NCI-H128 (cell line): ENCODE results near the gene RAPGEF1.

Source experiments
- DNase-seq: peaks from one replicate; lab custom pipeline; 2025; ENCODE audit not compliant: unreplicated experiment; lab: John Stamatoyannopoulos, UW

RAPGEF1 gene

GRCh38 chr9:131707733-131708157 lies 32.1 kb downstream of the RAPGEF1 start:
- DNase-seq, result no peak

DNA sequence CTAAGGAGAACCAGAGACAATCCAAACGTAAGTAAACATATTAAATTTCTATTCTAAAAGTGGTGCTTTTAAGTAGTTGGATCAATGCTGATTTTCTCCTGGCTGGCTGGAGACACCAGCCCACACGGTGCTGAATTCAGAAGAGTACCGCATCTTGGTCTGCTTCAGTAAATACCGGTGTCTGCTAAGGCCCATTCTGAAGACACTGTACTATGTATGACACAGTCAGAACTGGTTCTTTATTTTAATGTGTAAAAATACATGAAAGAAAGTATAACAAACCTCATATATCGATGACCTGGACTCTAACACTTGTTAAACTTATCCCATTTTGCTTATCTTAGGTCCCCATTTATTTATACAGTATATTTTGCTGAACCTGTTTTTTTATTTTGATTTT lies 32.8 kb downstream of the RAPGEF1 start:
- DNase-seq, result no peak

DNA sequence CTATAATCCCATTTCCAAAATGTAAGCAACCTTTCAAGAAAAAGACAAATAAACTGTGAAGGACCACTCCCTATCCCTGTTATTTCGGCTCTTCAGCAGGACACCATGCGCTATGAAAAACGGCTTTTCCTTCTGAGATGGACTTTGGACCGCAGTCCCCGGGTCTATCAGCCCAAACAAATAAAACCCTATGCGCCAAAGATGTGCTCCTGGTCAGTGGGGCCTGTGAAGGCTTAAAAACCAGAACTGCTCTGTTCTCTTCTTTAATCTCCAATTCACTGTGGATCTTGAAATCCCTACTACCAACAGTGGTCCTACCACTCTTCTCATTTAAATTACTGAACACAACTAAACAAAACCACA lies 33.3 kb downstream of the RAPGEF1 start:
- DNase-seq, result no peak

- DNase-seq, result no peak
Measured at GRCh38 chr9:131704988-131705387, 34.9 kb downstream of the RAPGEF1 start.

- DNase-seq, result no peak
Measured at GRCh38 chr9:131704141-131704983, 35.5 kb downstream of the RAPGEF1 start.

DNA sequence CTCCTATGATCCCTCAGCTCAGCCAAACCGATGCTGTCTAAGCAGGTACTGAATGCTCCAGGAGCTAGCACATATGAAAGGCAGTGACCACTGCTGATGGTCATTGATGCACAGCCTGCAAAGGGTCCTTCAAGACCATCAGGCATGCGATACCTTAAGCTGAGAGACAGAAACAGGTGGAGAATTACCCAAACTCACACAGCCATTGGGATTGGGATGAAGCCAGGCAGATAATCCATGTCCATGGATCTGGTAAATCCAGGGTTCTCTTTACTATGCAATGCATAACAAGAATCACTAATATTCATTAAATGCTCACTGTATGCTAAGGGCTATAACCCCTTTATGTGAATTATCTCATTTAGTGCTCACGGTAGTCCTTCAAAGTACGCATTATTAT lies 36.2 kb downstream of the RAPGEF1 start:
- no peak for DNase-seq

- no peak for DNase-seq
Measured at GRCh38 chr9:131702911-131703310, 37.0 kb downstream of the RAPGEF1 start.

DNA sequence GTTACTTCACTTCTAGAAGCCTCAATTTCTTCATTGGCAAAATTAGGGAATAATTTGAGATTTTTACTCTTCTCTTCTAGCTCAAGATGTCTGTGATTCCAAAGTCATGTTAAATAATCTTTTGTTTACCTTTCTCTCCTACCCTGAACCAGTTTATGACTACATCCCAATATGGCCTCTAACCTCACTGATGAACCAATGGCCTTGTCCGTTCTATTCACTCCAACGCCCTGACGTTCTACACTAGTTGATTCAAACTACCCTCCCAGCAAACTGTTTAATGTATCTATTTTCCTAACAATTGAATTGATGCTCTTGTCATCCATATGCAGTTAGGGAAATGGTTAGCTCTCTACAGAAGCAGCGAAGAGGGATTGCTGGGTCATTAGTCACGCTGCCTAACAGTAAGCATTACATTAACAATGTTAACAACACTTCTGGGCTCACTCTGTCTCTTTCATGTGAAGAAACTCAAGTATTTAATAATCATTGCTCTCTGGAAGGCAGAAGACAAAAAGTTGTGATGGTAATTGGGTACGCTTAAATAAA lies 38.0 kb downstream of the RAPGEF1 start:
- DNase-seq, result no peak

- no peak for DNase-seq
Measured at GRCh38 chr9:131701436-131701781, 38.5 kb downstream of the RAPGEF1 start.

- no peak for DNase-seq
Measured at GRCh38 chr9:131700765-131701435, 39.0 kb downstream of the RAPGEF1 start.

DNA sequence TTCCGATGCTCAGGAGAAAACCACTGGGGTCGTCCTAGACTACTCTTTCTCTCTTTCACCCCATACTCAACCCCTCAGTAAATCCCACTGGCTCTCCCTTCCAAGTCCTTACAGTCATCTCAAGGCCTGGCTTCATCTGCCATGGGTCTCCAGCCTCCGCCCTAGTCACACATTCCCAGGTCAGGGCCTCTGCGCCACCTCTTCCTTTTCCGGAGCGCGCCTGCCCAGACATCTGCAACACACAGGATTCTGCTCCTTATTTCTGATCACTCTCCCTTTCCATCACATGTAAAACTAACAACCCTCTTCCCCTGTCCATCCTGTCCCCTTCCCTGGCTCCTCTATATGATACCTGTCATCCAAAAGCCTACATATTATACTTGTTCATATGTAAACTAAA lies 39.8 kb downstream of the RAPGEF1 start:
- DNase-seq, result no peak

- DNase-seq, result no peak
Measured at GRCh38 chr9:131698618-131698985, 41.3 kb downstream of the RAPGEF1 start.

- DNase-seq, result no peak
Measured at GRCh38 chr9:131697908-131698617, 41.8 kb downstream of the RAPGEF1 start.

DNA sequence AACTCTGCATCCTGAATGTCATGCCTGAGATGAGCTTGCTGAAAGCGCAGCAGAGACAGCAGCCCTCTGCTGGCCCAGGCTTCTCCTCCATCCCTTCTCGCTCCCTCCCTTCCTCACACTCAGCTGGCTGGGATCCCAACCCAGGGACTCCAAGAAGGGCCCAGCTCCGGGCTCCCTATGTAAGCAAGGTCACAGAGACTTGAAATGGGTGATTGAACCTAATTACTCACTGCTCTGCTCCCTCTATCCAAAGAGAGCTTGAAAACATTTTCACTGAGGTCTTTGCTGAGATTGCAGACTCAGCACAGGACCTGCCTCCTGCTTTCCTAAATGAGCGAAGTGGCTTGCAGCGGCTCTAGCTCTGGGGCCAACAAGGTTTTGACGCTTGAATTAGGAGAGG lies 42.8 kb downstream of the RAPGEF1 start:
- no peak for DNase-seq

GRCh38 chr9:131695836-131696460 lies 43.9 kb downstream of the RAPGEF1 start:
- DNase-seq, result no peak

DNA sequence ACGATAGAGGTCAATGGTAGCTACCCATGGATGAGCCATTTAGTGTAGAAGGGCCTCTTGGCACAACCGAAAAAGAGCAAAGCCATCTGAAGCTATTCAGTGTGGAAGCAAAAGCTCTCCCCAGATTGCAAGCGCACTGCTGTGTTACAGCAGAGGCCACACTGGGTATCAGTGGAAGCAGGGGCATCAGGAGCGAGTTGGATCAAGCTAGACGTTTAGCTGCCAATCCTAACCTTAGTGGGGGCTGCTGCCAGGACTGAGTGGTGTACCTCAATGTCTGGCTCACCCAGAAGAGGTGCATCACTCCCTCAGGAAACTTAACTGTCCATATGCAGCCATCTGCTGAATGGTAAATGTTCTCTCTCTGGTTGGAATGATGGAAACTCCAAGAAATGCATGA lies 44.5 kb downstream of the RAPGEF1 start:
- no peak for DNase-seq

DNA sequence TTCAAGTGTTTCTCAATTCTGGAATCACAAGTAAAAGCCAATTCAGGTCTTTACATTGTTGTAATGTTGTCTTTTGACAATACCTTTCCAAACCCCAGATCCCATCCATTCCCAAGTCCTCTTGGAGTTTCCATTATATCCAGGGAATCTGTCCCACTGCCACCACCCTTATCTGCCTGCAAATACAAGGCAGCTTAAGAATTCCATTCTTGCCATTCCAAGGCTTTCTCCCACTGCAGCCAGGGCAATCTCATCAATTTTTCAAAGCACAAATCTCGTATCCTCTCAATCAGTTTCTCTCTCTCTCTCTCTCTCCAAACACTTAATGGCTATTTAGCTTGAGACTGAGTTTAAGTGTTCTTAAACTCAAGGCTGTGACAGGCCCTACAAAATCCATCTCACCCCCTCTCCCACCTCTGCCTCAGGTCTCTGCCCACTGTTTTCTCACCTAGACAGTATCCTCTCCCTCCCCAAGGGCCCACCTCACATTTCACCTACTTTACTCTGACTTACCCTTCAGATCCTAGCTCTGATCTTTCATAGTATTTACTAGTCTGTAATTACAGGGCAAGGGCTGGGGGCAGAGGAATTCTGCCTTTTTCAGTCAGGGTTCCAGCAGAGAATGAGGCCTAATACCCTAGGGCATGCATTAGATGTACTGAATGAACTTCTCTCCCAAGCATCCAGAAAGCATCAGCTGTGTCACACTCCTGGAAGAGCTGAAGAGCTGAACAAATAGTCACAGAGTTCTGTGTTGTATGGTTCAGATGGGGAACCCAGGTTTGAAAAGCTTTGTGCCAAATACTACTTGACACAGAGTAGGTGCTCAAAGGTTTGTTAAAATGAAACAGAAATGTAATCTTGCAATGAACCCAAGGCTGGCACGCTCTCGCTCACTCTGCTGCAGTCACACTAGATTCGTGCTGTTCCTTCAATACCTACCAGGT lies 46.0 kb downstream of the RAPGEF1 start:
- no peak for DNase-seq

DNA sequence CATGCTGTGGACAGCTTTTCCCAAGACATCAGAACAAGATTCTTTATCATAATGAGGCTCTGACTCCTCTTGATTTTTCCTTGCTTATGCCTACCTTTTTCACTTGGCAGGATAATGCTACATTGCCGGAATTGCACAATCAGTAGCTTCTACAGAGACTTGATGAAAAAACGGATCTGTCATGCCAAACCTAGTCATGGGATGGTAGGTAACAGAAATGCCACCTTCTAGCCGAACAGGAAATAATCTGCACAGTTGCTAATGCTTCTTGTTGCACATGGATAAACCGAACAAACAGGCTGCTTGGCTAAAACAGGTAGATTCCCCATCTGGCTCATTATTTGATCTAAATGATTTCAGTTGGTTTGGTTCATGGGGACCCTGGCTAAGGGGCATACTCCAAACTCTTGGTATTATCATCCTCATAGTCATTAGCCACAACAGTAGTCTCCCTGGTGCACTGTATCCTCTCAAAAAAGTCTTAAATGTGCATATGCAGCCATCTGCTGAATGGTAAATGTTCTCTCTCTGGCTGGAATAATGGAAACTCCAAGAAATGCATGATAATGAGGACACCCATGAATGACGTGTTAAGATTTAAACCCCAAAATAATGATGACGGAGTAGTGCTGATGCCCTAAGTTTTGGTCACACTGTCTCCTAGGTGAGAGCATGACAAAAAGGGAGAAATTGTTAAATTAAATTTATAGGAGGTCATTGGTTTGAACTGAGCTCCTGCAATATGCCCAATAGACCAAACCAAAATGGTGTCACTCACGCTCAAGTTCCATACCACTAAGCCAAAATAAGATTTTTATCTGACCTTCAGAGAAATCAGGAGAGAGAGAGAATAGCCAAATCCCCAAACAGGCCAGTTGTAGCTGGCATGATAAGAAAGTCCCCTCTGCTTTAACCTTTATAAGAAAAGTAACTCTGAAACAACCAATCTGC lies 47.0 kb downstream of the RAPGEF1 start:
- no peak for DNase-seq

GRCh38 chr9:131691969-131692611 lies 47.8 kb downstream of the RAPGEF1 start:
- DNase-seq, result no peak
